Stromal cell of bone marrow (primary cell): Measurements from ENCODE around the gene AGAP3.

Experiments
- DNase-seq: peaks from one replicate; pipeline ENCODE4 v3.0.0-alpha.2; 2012; ENCODE audit warnings: low read depth

AGAP3 gene

GRCh38 chr7:151186640-151187408, 100.5 kb downstream of the AGAP3 start, which contains the start of gene ASB10:
ASB10 (minus strand) TSS chr7:151187250; CDS start chr7:151187130, 120 bp downstream.
- no peak for DNase-seq

DNA sequence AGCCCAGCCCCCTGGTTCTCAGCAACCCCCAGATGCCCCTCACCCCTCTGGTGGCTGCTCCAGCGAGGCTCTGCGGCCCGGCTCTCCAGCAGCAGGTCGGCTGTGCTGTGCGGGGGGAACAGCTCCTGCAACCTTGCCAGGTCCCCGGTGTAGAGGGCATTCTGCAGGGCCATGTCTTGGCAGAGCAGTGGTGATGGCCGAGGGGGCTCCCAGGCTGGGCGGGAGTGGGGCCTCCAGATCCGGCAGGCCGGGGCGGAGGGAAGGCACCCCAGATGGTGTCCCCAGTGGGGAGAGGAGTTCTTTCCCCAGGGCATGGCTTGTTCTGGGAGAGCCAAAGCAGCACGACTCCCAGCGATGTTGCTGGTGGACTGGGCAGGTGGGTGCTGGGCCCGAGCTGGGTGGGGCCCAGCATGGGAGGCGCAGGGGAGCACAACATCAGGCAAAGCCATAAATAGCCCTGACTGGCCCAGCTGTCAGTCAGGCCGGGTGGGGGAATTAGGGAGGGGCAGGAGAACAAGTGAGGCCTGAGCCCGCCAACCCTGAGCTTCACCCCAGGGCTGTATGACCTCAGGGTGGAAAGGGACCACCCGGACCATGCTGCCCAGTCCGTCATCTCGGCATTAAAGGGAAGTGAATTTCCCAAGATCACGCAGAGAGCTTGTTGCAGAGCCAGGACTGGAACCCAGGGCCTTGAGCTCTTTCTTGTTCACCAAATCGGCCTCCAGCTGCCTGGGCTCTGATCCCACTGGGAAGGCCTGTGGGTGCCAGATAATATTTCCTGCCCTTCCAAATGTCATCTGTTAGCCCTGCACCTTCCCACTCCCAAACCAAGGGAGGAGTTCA, 101.4 kb downstream of the AGAP3 start:
- DNase-seq = no peak

GRCh38 chr7:151188252-151188542, 101.9 kb downstream of the AGAP3 start:
- DNase-seq = no peak

DNA sequence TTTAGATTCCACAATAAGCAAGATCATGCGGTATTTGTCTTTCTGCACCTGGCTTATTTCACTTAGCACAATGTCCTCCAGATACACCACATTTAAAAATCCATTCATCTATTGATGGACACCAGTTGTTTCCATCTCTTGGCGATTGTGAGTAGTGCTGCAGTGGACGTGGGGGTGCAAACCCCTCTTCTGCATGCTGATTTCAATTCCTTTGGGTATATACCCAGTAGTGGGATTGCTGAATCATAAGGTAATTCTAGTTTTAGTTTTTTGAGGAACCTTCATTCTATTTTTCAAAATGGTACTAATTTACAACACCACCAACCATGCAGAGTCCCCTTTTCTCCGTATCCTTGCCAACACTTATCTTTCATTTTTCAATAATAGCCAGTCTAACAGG, 102.8 kb downstream of the AGAP3 start:
- no peak for DNase-seq

DNA sequence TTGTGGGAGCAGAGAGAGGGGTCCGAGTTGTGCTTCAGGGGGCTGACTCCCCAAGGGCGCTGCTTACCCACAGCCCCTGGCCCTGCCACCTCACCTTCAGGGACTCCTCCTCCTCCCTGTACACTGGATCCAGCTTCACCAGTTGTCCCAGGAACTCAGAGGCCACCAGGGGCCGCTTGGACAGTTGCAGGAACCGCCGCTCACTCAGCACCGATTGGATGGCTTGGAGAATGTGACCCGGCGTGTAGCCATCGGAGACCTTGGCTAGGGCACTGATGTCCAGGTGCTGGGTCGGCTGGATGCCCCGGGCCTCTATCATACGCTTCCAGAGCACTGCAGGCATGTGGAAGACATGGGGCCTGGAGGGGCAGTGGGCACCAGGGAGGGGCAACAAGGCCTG, 105.3 kb downstream of the AGAP3 start:
- DNase-seq = no peak

- no peak for DNase-seq
These were observed 105.8 kb downstream of the AGAP3 start for GRCh38 chr7:151192002-151192539.

DNA sequence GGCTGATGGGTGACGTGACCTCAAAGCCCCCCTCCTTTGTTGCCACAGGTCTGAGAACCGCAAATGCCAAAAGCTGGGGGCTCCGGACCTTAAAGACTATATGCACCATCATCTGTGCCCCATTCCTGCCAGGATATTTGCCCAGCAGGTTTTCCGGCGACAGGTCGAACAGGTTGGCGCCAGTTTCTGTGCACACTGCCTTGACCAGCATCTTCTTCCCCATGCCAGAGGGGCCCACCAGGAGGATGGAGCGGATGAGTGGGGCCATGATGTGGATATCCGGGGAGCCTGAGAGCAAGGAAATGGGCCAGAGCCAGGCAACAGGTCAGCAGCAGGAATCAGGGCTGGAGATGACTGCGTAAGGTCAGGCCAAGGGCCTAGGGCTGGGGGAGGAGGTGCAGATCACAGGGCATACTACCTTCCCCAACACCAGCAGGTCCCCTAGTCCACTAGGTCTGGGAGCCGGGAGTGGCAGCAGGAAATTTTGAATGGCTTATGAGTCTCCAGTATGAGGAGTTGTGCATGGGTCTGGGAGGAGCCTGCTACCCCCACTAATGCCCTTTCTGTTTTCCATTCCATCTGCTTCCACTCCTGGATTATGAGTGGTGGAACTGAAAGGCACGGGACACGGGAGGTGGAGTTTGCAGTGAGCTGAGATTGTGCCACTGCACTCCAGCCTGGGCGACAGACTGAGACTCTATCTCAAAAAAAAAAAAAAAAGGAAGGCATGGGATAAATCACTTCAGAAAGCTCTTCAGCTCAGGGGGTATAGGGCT, 107.1 kb downstream of the AGAP3 start:
- no peak for DNase-seq
